Measurements from ENCODE around the gene MUC12. TPM values are rescaled to one million over a fixed set of nuclear protein-coding genes. Genes with fewer than 3 reads are reported as not detected.

Gene MUC12
- total and polyA plus RNA-seq, 2 donors (not counting 3 experiments of a cell fraction or from before 2014, with no cell fraction given): not detected

GRCh38 chr7:100957832-100958421 is 11.4 kb upstream of the MUC12 start:
- TF ChIP-seq CTCF (IDR thresholded peaks at IDR 0.05; ENCODE audit: extremely low read depth in 1 of 2, insufficient read depth in 1 of 2, low read depth in 1 of 2, low read length in 2 of 2) (no peak), MYC (IDR thresholded peaks at IDR 0.05; ENCODE audit: low read depth, low read length) (no peak)
- H2AFZ ChIP-seq (ENCODE audit: low read depth, low read length): no peak overlapping the region
- ChIA-PET POLR2A (no interaction called here), CTCF (interaction anchor here (0.6 to 1.9 kb wide), 8 partner anchors 8 to 1110 kb away, joined by 3 to 8 read pairs (median 3); no protein-coding TSS in a partner anchor)
- DNase-seq (ENCODE audit: low read depth, low spot score) (peak; percentile 45), FAIRE-seq (no peak)
- no peak overlapping the region for H3K4me2 ChIP-seq (ENCODE audit: insufficient read depth, low read length)
- H3K27ac ChIP-seq (ENCODE audit: insufficient read depth, low read depth, low read length): no peak overlapping the region
- H3K4me1 ChIP-seq (ENCODE audit: control insufficient read depth, extremely low read depth, insufficient read depth, low read length): no peaks in the 10 kb centered on the region
- H3K9me3 ChIP-seq (replicated peaks; ENCODE audit: control insufficient read depth, insufficient read depth, low read length): no peaks in the 10 kb centered on the region
- no peaks in the 10 kb centered on the region for H3K9me1 ChIP-seq (replicated peaks; ENCODE audit: control insufficient read depth, extremely low read depth, insufficient read depth, low read length)
- no peaks in the 10 kb centered on the region for H3K27me3 ChIP-seq (ENCODE audit: control insufficient read depth in 2 of 2, insufficient read depth in 2 of 2, low read length in 2 of 2)
- intact Hi-C loops (cut with micrococcal nuclease): no loop called here
- dilution Hi-C loops (cut with MboI; ENCODE audit: extremely low pct_ligation_motif_present, low sequenced_read_pairs): no loop called here
- H3K36me3 ChIP-seq (ENCODE audit: control insufficient read depth in 2 of 2, extremely low read depth in 1 of 2, insufficient read depth in 2 of 2, low read length in 2 of 2): no peaks in the 10 kb centered on the region
- no peak overlapping the region for H3K4me3 ChIP-seq (replicated peaks in 1 of 3; ENCODE audit: insufficient read depth in 1 of 3, low read depth in 1 of 3, low read length in 3 of 3)
- BruUV-seq (replicated peaks): no TSS peak
- no peaks in the 10 kb centered on the region for H3K79me2 ChIP-seq (ENCODE audit: control insufficient read depth, insufficient read depth, low read length)
- H3K9ac ChIP-seq (replicated peaks; ENCODE audit: extremely low read depth, insufficient read depth, low read length): no peak overlapping the region
- H4K20me1 ChIP-seq (replicated peaks; ENCODE audit: control insufficient read depth, extremely low read depth, insufficient read depth, low read length): no peaks in the 10 kb centered on the region

- no peaks in the 10 kb centered on the region for H4K20me1 ChIP-seq (replicated peaks; ENCODE audit: control insufficient read depth, extremely low read depth, insufficient read depth, low read length)
- H3K4me3 ChIP-seq (replicated peaks in 1 of 3; ENCODE audit: insufficient read depth in 1 of 3, low read depth in 1 of 3, low read length in 3 of 3): no peak overlapping the region
- no peaks in the 10 kb centered on the region for H3K9me3 ChIP-seq (replicated peaks; ENCODE audit: control insufficient read depth, insufficient read depth, low read length)
- H3K4me2 ChIP-seq (ENCODE audit: insufficient read depth, low read length): no peak overlapping the region
- no peak for DNase-seq (ENCODE audit: low read depth, low spot score)
- H3K9ac ChIP-seq (replicated peaks; ENCODE audit: extremely low read depth, insufficient read depth, low read length): no peak overlapping the region
- dilution Hi-C loops (cut with MboI; ENCODE audit: extremely low pct_ligation_motif_present, low sequenced_read_pairs) (no loop called here), intact Hi-C loops (cut with micrococcal nuclease) (loop anchor here (10.0 kb wide), 1 partner anchor 55 kb away; no protein-coding TSS in a partner anchor)
- TF ChIP-seq CTCF (IDR thresholded peaks at IDR 0.05; ENCODE audit: extremely low read depth in 1 of 2, insufficient read depth in 1 of 2, low read depth in 1 of 2, low read length in 2 of 2) (no peak), MAX (IDR thresholded peaks at IDR 0.05; ENCODE audit: insufficient read depth, insufficient read length) (no peak), FOS (IDR thresholded peaks at IDR 0.05; ENCODE audit: borderline replicate concordance, insufficient read depth, low read length) (no peak), POLR2AphosphoS5 (IDR thresholded peaks at IDR 0.05; ENCODE audit: insufficient read depth, low read depth, low read length) (no peak), POLR2A (IDR thresholded peaks at IDR 0.05; ENCODE audit: low read depth, low read length) (no peak), GATA2 (IDR thresholded peaks at IDR 0.05; ENCODE audit: insufficient read depth, insufficient read length, low read depth, low read length) (no peak), JUN (IDR thresholded peaks at IDR 0.05; ENCODE audit: borderline replicate concordance, insufficient read depth, insufficient read length, low read depth) (no peak), MYC (IDR thresholded peaks at IDR 0.05; ENCODE audit: low read depth, low read length) (no peak), EZH2 (IDR thresholded peaks at IDR 0.05; ENCODE audit: borderline replicate concordance, low read depth, low read length, severe bottlenecking) (no peak)
- BruUV-seq (replicated peaks): no TSS peak
- no peak overlapping the region for H3K27ac ChIP-seq (ENCODE audit: insufficient read depth, low read depth, low read length)
- no peaks in the 10 kb centered on the region for H3K36me3 ChIP-seq (ENCODE audit: control insufficient read depth in 2 of 2, extremely low read depth in 1 of 2, insufficient read depth in 2 of 2, low read length in 2 of 2)
- POLR2A ChIA-PET: no interaction called here
- no peaks in the 10 kb centered on the region for H3K9me1 ChIP-seq (replicated peaks; ENCODE audit: control insufficient read depth, extremely low read depth, insufficient read depth, low read length)
- H3K27me3 ChIP-seq (ENCODE audit: control insufficient read depth in 2 of 2, insufficient read depth in 2 of 2, low read length in 2 of 2): peaks cover 3 to 6% of the 10 kb centered on the region in 2 experiments
- FAIRE-seq: no peak
- H2AFZ ChIP-seq (ENCODE audit: low read depth, low read length): no peak overlapping the region
- H3K79me2 ChIP-seq (ENCODE audit: control insufficient read depth, insufficient read depth, low read length): no peaks in the 10 kb centered on the region
- CTCF ChIA-PET: no interaction called here
- H3K4me1 ChIP-seq (ENCODE audit: control insufficient read depth, extremely low read depth, insufficient read depth, low read length): no peaks in the 10 kb centered on the region
These were observed 9.5 kb upstream of the MUC12 start for GRCh38 chr7:100959894-100960293.

Data from endothelial cell of umbilical vein (primary cell).